Ectodermal cell (in vitro differentiated cells): ENCODE data around the gene CEP20. TPM values are rescaled to one million over a fixed set of nuclear protein-coding genes. Genes with fewer than 3 reads are reported as not detected.
"Not testable (repeated sequence)": the region's sequence is repeated elsewhere in the genome, so short reads cannot be mapped to it uniquely, and the experiment has no call there.

Experiments used
- H3K27ac ChIP-seq: 2 replicates; pipeline ENCODE4 v1.7.0; 2013; ENCODE audit warnings: mild to moderate bottlenecking, low read depth, low read length; ENCODE audit not compliant: insufficient read depth, poor library complexity, severe bottlenecking
- H3K27me3 ChIP-seq: 2 replicates; pipeline ENCODE4 v1.7.0; 2013; ENCODE audit warnings: mild to moderate bottlenecking, low read length; ENCODE audit not compliant: insufficient read depth, control insufficient read depth, poor library complexity, severe bottlenecking
- H3K36me3 ChIP-seq: one replicate; pipeline ENCODE4 v1.7.0; 2013; ENCODE audit warnings: low read length; ENCODE audit not compliant: control insufficient read depth, insufficient read depth
- H3K4me1 ChIP-seq: one replicate; pipeline ENCODE4 v1.7.0; 2013; ENCODE audit warnings: low read length; ENCODE audit not compliant: control insufficient read depth, insufficient read depth
- H3K4me3 ChIP-seq: 2 replicates; pipeline ENCODE4 v1.7.0; 2013; ENCODE audit warnings: low read depth, low read length, control low read depth; ENCODE audit not compliant: insufficient read depth
- H3K9me3 ChIP-seq: 2 replicates; pipeline ENCODE4 v1.7.0; 2013; ENCODE audit warnings: mild to moderate bottlenecking, low read length, moderate library complexity; ENCODE audit not compliant: control insufficient read depth
- WGBS, 2 experiments: methylation state at CpG; one replicate each; pipeline ENCODE4 v1.1.7; 2013; ENCODE audit warnings: missing lambda C conversion rate in 2 of 2; 5-methylcytosine and 5-hydroxymethylcytosine counted together
- polyA plus RNA-seq, 4 experiments: library from polyadenylated mRNA; stranded (reverse); fragments of 50-300 nt; gene quantifications; one replicate each; pipeline ENCODE4 v1.2.3, GENCODE V29; 2013

Gene CEP20, protein sequence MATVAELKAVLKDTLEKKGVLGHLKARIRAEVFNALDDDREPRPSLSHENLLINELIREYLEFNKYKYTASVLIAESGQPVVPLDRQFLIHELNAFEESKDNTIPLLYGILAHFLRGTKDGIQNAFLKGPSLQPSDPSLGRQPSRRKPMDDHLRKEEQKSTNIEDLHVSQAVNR
- 40.8 TPM for polyA plus RNA-seq (2013, experiment 1 of 4)
- 31.4 TPM for polyA plus RNA-seq (2013, experiment 2 of 4)
- 30.5 TPM for polyA plus RNA-seq (2013, experiment 3 of 4)
- polyA plus RNA-seq (2013, experiment 4 of 4) = 28.4 TPM

DNA sequence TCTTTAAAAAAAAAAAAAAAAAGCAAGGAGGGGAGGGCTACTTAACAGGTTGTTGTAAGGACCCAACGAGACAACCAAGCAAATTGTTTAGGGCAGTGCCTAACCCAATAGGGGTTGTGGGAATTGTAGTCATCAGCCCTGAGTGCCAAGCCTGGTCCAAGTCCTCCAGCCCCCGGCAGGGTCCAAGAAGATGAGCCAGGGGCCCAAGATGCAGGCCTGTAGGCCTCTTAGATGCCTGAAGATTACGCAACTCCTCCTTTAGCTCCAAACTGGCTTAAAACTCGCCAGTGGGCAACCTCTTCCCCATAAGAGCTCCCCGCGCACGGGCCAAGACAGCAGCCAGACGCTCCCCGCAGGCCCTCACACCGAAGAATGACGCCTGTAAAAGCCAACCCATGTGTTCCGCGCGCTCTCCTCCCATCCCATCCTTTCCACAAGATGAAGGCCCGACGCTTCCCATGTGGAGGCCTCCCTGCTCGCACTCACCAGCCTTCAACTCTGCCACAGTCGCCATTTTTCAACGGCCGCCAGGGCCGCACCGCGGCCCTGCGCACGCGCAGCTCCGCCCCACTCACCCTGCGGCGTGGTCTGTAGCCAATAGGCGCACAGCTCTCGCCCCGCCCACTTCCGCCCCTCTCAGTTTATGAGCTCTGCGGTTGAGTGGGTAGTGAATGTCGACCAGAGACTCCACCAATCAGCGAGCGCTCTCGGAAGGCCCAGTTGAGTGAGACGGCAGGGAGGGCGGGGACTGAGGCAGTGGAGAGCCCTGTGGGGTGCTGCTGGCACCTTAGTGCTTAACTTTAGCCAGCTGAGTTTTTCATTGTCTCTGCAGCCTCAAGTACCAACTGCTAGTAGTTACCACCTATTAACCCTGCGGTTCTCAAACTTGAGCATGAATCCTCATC is at the start of gene CEP20:
TSS of gene CEP20 (minus strand) at position 532 of the 905 bp plus-strand sequence. CDS start at position 514, 18 bp downstream.
- peak within 1 kb of the TSS; percentile 73 for H3K4me3 ChIP-seq
- 0% methylated on average over 41 of the region's 41 CpGs for WGBS, 2 experiments
- no peaks in the 10 kb centered on the region for H3K9me3 ChIP-seq
- peaks cover 2% of the 10 kb centered on the region for H3K36me3 ChIP-seq
- no peaks in the 10 kb centered on the region for H3K27me3 ChIP-seq
- peaks cover 7% of the 10 kb centered on the region for H3K4me1 ChIP-seq
- no peak within 1 kb of the TSS for H3K27ac ChIP-seq

DNA sequence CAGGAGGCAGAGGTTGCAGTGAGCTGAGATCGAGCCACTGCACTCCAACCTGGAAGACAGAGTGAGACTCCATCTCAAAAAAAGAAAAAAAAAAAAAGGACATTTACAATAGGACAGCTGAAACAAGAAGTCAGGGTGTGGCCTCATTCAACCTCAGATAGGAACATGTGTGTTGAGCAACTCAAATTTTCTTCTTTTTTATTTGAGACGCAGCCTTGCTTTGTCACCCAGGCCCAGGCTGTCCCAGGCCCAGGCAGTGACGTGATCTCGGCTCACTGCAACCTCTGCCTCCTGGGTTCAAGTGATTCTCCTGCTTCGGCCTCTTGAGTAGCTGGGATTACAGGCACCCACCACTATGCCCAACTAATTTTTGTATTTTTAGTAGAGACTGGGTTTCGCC is 48.4 kb upstream of the CEP20 start:
- H3K36me3 ChIP-seq, H3K9me3 ChIP-seq, H3K4me3 ChIP-seq, H3K27ac ChIP-seq, H3K4me1 ChIP-seq, H3K27me3 ChIP-seq: not testable (repeated sequence)
- 93 to 94% methylated on average over 6 of the region's 6 CpGs for WGBS, 2 experiments

DNA sequence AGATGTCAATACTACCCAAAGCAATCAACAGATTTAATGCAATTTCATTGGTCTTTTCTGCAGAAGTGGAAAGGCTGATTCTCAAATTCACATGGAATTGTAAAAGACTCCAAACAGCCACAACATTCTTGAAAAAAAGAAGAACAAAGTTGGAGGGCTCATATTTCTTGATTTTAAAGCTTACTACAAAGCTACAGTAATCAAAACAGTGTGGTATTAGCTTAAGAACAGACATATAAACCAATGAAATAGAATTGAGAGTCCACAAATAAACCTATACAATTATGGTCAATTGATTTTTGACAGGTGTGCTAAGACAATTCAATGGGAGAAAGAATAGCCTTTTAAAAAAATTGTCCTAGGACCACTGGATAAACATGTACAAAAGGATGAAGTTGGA is 46.6 kb upstream of the CEP20 start:
- Histone ChIP-seq H3K27ac (no peak overlapping the region), H3K27me3 (no peaks in the 10 kb centered on the region), H3K9me3 (no peaks in the 10 kb centered on the region), H3K36me3 (no peaks in the 10 kb centered on the region), H3K4me1 (no peaks in the 10 kb centered on the region), H3K4me3 (no peak overlapping the region)

DNA sequence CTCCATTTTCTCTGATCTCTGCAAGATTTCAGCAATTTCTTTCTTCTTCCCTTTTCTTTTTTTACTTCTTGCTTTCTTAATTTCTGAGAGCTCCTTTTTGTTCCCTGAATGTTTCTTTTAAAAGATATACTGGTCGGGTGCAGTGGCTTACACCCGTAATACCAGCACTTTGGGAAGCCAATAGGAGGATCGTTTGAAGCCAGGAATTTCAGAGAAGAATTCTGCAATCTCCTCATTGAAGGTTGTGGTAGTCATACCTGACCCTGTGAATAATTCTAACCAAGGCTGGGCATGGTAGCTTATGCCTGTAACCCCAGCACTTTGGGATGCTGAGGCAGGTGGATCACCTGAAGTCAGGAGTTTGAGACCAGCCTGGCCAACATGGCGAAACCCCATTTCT is 45.4 kb upstream of the CEP20 start:
- WGBS, 2 experiments = 85 to 90% methylated on average over 4 of the region's 4 CpGs
- H3K27ac ChIP-seq = no peak overlapping the region
- no peaks in the 10 kb centered on the region for H3K27me3 ChIP-seq
- no peaks in the 10 kb centered on the region for H3K9me3 ChIP-seq
- H3K36me3 ChIP-seq = no peaks in the 10 kb centered on the region
- H3K4me1 ChIP-seq = no peaks in the 10 kb centered on the region
- H3K4me3 ChIP-seq = no peak overlapping the region

DNA sequence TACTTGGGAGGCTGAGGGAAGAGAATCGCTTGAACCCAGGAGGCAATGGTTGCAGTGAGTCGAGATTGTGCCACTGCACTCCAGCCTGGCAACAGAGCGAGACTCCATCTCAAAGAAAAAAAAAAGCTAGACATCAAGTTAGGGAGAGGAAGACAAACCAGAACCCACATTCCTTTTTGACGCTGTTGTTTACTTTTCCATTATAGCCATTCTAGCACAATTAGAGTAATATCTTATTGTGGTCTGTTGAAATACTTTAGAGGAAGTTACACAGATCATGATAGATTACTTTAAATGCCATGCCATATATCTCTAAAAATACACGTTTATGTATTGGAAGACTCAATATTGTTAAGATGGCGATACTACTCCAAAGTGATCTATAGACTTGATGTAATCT is 44.5 kb upstream of the CEP20 start:
- H3K4me3 ChIP-seq = no peak overlapping the region
- no peak overlapping the region for H3K27ac ChIP-seq
- 90 to 96% methylated on average over 4 to 5 of the region's 6 CpGs for WGBS, 2 experiments
- no peaks in the 10 kb centered on the region for H3K9me3 ChIP-seq
- no peaks in the 10 kb centered on the region for H3K36me3 ChIP-seq
- H3K27me3 ChIP-seq = no peaks in the 10 kb centered on the region
- no peaks in the 10 kb centered on the region for H3K4me1 ChIP-seq

DNA sequence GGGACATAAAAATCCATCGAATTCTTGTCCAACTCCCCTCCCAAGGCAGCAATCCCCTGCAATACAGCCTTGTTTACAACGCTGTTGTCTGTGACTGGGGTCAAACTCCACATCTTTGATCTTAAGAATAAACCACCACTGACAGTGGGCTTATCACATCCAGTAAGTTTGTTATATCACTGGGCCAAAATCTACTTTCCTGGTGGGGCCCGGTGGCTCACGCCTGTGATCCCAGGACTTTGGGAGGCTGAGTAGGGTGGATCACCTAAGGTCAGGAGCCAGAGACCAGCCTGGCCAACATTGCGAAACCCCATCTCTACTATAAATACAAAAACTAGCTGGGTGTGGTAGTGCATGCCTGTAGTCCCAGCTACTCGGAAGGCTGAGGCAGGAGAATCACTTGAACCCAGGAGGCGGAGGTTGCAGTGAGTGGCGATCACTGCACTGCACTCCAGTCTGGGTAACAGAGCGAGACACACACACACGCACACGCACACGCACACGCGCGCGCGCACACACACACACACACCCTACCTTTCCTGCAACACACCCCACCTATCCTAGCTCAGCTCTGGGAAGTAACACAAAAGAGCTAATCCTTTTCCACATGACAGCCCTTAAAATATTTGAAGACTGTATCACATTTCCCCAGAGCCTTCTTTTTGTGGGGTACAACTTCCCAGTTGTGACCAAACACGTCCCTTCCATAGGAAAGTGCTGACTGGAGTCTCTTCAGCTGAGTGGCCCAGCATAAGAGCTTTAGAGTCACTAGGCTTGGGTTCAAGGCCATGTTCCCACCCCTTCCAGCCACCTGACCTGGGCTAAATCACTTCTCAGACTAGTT is 40.1 kb upstream of the CEP20 start:
- H3K36me3 ChIP-seq = no peaks in the 10 kb centered on the region
- H3K9me3 ChIP-seq = no peaks in the 10 kb centered on the region
- H3K4me1 ChIP-seq = no peaks in the 10 kb centered on the region
- H3K27ac ChIP-seq = no peak overlapping the region
- H3K4me3 ChIP-seq = no peak overlapping the region
- no peaks in the 10 kb centered on the region for H3K27me3 ChIP-seq
- 92 to 94% methylated on average over 18 of the region's 18 CpGs for WGBS, 2 experiments

DNA sequence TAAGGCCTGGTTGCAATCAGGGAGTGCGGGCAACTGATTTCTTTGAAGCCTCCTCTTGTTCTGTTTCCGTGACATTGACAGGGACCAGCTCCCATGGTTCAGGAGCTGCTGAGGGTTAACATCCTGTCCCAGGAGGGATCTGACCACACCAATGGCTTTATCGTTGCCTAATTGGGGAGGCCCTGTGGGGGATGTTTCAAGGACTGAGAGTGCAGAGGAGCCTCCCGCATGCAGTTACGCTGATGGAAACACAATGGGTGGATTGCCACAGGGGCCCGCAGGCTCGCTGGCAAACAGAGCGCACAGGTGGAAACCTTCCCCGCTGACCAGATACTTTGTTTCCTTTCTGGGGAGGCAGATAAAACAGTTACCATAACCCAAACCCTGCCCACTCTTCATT is 37.2 kb upstream of the CEP20 start:
- Histone ChIP-seq H3K27me3 (no peaks in the 10 kb centered on the region), H3K36me3 (no peaks in the 10 kb centered on the region), H3K4me3 (no peak overlapping the region), H3K9me3 (no peaks in the 10 kb centered on the region), H3K27ac (no peak overlapping the region), H3K4me1 (no peaks in the 10 kb centered on the region)
- 46% methylated on average over 9 of the region's 9 CpGs for WGBS, 2 experiments

DNA sequence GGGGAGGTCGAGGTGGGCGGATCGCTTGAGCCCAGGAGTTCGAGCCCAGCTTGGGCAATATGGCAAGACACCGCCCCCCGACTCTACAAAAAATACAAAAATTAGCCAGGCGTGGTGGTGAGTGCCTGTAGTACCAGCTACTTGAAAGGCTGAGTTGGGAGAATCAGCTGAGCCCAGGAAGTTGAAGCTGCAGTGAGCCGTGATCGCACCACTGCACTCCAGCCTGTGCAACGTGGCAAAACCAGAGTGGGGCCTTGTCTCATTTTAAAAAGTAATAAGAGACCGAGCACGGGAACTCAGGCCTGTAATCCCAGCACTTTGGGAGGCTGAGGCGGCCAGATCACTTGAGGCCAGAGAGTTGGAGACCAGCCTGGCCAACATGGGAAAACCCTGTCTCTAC is 36.6 kb upstream of the CEP20 start:
- Histone ChIP-seq H3K4me3 (no peak overlapping the region), H3K9me3 (no peaks in the 10 kb centered on the region), H3K4me1 (no peaks in the 10 kb centered on the region), H3K27me3 (no peaks in the 10 kb centered on the region), H3K27ac (no peak overlapping the region), H3K36me3 (no peaks in the 10 kb centered on the region)
- WGBS, 2 experiments = 93 to 96% methylated on average over 13 of the region's 13 CpGs

DNA sequence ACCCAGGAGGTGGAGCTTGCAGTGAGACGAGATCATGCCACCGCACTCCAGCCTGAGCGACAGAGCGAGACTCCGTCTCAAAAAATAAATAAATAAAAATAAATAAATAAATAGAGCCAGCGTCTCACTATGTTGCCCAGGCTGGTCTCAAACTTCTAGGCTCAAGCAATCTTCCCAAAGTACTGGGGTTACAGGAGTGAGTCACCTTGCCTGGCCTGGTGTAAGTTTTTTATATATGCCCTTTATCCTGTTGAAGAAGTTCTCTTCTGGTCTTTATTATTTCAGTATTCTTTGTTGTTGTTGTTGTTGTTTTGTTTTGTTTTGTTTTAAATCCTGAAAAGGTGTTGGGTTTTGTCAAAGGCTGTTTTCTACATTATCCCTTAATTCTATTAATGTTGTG is 30.9 kb upstream of the CEP20 start:
- Histone ChIP-seq H3K36me3 (no peaks in the 10 kb centered on the region), H3K4me1 (no peaks in the 10 kb centered on the region), H3K4me3 (no peak overlapping the region), H3K27me3 (no peaks in the 10 kb centered on the region), H3K9me3 (no peaks in the 10 kb centered on the region), H3K27ac (no peak overlapping the region)
- 80 to 93% methylated on average over 2 to 6 of the region's 6 CpGs for WGBS, 2 experiments

DNA sequence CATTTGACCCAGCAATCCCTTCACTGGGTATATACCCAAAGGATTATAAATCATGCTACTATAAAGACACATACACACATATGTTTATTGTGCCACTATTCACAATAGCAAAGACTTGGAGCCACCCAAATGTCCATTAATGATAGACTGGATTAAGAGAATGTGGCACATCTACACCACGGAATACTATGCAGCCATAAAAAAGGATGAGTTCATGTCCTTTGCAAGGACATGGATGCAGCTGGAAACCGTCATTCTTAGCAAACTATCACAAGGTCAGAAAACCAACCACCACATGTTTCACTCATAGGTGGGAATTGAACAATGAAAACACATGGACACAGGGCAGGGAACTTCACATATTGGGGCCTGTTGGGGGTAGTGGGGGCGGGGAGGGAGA is 29.9 kb upstream of the CEP20 start:
- H3K4me1 ChIP-seq, H3K9me3 ChIP-seq, H3K36me3 ChIP-seq, H3K27ac ChIP-seq, H3K27me3 ChIP-seq, H3K4me3 ChIP-seq: not testable (repeated sequence)
- 86 to 89% methylated on average over 3 of the region's 3 CpGs for WGBS, 2 experiments
